Osteoblast (primary cell): ENCODE results near the gene CHST12. TPM values are rescaled to one million over a fixed set of nuclear protein-coding genes. Genes with fewer than 3 reads are reported as not detected.

ENCODE experiments used
- DNase-seq: peaks from one replicate; pipeline ENCODE4 v3.0.0; 2011; ENCODE audit warnings: low spot score, mixed read lengths; ENCODE audit not compliant: insufficient read length; ENCODE audit errors: missing footprints
- H2AFZ ChIP-seq: 2 replicates; pipeline ENCODE4 v1.6.0; 2011; ENCODE audit warnings: mild to moderate bottlenecking, low read length
- H3K27ac ChIP-seq: 2 replicates; pipeline ENCODE4 v1.5.1; 2011; ENCODE audit warnings: mild to moderate bottlenecking, low read depth, low read length, moderate library complexity
- H3K27me3 ChIP-seq: 2 replicates; pipeline ENCODE4 v1.6.0; 2012; ENCODE audit warnings: mild to moderate bottlenecking, control low read depth, inconsistent platforms, low read length, moderate library complexity; ENCODE audit not compliant: insufficient read depth
- H3K36me3 ChIP-seq: 2 replicates; pipeline ENCODE4 v1.5.1; 2011; ENCODE audit warnings: mild to moderate bottlenecking, low read length, control low read depth, moderate library complexity; ENCODE audit not compliant: insufficient read depth
- H3K4me1 ChIP-seq: 2 replicates; pipeline ENCODE4 v1.5.1; 2011; ENCODE audit warnings: mild to moderate bottlenecking, low read length, control low read depth, moderate library complexity; ENCODE audit not compliant: insufficient read depth
- H3K4me2 ChIP-seq: 2 replicates; pipeline ENCODE4 v1.6.0; 2011; ENCODE audit warnings: mild to moderate bottlenecking, low read length; ENCODE audit not compliant: insufficient read depth
- H3K4me3 ChIP-seq: fragments of 200-600 bp; sonication (generic); 3 replicates; pipeline ENCODE4 v1.5.1; 2012; ENCODE audit warnings: mild to moderate bottlenecking, low read length, inconsistent platforms; ENCODE audit not compliant: insufficient read depth
- H3K79me2 ChIP-seq: 2 replicates; pipeline ENCODE4 v1.6.0; 2012; ENCODE audit warnings: mild to moderate bottlenecking, low read length, control low read depth, inconsistent platforms; ENCODE audit not compliant: insufficient read depth
- H3K9me3 ChIP-seq: 2 replicates; pipeline ENCODE4 v1.5.1; 2011; ENCODE audit warnings: low read depth, low read length, control low read depth
- H4K20me1 ChIP-seq: 2 replicates; pipeline ENCODE4 v1.6.0; 2012; ENCODE audit warnings: mild to moderate bottlenecking, low read length, control low read depth; ENCODE audit not compliant: insufficient read depth
- CTCF ChIP-seq: IDR thresholded peaks from 2 replicates; pipeline ENCODE4 v1.5.1; 2011; ENCODE audit warnings: mild to moderate bottlenecking, low read depth, low read length, moderate library complexity; ENCODE audit errors: extremely low read depth
- total RNA-seq: library from RNA; depleted of rRNA; stranded (reverse); fragments of >200 nt; gene quantifications from 2 replicates; pipeline ENCODE4 v1.2.3, GENCODE V29; 2012

Gene CHST12
- total RNA-seq, 1 donor: 4.0 TPM

- no peaks in the 10 kb centered on the region for H3K9me3 ChIP-seq
- TF ChIP-seq CTCF: no peak
- H3K4me1 ChIP-seq: peaks cover 13% of the 10 kb centered on the region
- no peak overlapping the region for H3K27ac ChIP-seq
- no peak overlapping the region for H2AFZ ChIP-seq
- H3K79me2 ChIP-seq: peaks cover 10% of the 10 kb centered on the region
- H3K36me3 ChIP-seq: no peaks in the 10 kb centered on the region
- no peak overlapping the region for H3K4me2 ChIP-seq
- H4K20me1 ChIP-seq: peaks cover 9% of the 10 kb centered on the region
- no peak for DNase-seq
- no peak overlapping the region for H3K4me3 ChIP-seq
- H3K27me3 ChIP-seq: no peaks in the 10 kb centered on the region
Observed at GRCh38 chr7:2421943-2422310, 18.5 kb downstream of the CHST12 start.

GRCh38 chr7:2425749-2426148, 22.3 kb downstream of the CHST12 start:
- H2AFZ ChIP-seq: no peak overlapping the region
- H3K4me3 ChIP-seq: no peak overlapping the region
- DNase-seq: peak; percentile 9
- no peaks in the 10 kb centered on the region for H3K79me2 ChIP-seq
- H3K4me2 ChIP-seq: no peak overlapping the region
- no peaks in the 10 kb centered on the region for H3K9me3 ChIP-seq
- no peaks in the 10 kb centered on the region for H3K36me3 ChIP-seq
- H4K20me1 ChIP-seq: peaks cover 14% of the 10 kb centered on the region
- H3K27ac ChIP-seq: no peak overlapping the region
- H3K27me3 ChIP-seq: no peaks in the 10 kb centered on the region
- no peak for TF ChIP-seq CTCF
- no peaks in the 10 kb centered on the region for H3K4me1 ChIP-seq

- peak; percentile 62 for TF ChIP-seq CTCF
- no peaks in the 10 kb centered on the region for H3K27me3 ChIP-seq
- no peaks in the 10 kb centered on the region for H3K36me3 ChIP-seq
- H3K27ac ChIP-seq: no peak overlapping the region
- H2AFZ ChIP-seq: no peak overlapping the region
- H3K4me1 ChIP-seq: no peaks in the 10 kb centered on the region
- H4K20me1 ChIP-seq: peaks cover 12% of the 10 kb centered on the region
- H3K9me3 ChIP-seq: peaks cover 2% of the 10 kb centered on the region
- no peak overlapping the region for H3K4me3 ChIP-seq
- no peak overlapping the region for H3K4me2 ChIP-seq
- peak; percentile 76 for DNase-seq
- peaks cover 3% of the 10 kb centered on the region for H3K79me2 ChIP-seq
Observed at GRCh38 chr7:2431260-2431867, 28.0 kb downstream of the CHST12 start.

- peak; percentile 17 for DNase-seq
- H3K36me3 ChIP-seq: no peaks in the 10 kb centered on the region
- H3K4me2 ChIP-seq: no peak overlapping the region
- H2AFZ ChIP-seq: no peak overlapping the region
- H3K27ac ChIP-seq: no peak overlapping the region
- no peak overlapping the region for H3K4me3 ChIP-seq
- peaks cover 12% of the 10 kb centered on the region for H4K20me1 ChIP-seq
- no peaks in the 10 kb centered on the region for H3K27me3 ChIP-seq
- TF ChIP-seq CTCF: no peak
- no peaks in the 10 kb centered on the region for H3K4me1 ChIP-seq
- H3K9me3 ChIP-seq: peaks cover 2% of the 10 kb centered on the region
- peaks cover 3% of the 10 kb centered on the region for H3K79me2 ChIP-seq
Observed at GRCh38 chr7:2432910-2433712, 29.7 kb downstream of the CHST12 start.
